HepG2 (cell line): ENCODE measurements around the gene GALNT9. TPM values are rescaled to one million over a fixed set of nuclear protein-coding genes. Genes with fewer than 3 reads are reported as not detected.

Experiments
- ATAC-seq: fragments of 200-7000 bp; cut with Tn5 transposase; 3 replicates; pipeline ENCODE4 v1.9.1; 2020; ENCODE audit warnings: mild to moderate bottlenecking, moderate library complexity
- BruUV-seq: library from RNA; stranded (reverse); fragments of 400-500 nt; replicated peaks from 2 replicates; lab custom pipeline; 2021; lab: Mats Ljungman, UMichigan
- CTCF ChIA-PET: fragments of 300-600 bp; formaldehyde crosslinking; extraction: SDS; loops from one replicate; lab custom pipeline; 2021; ENCODE audit warnings: low total read pairs, inconsistent platforms, low intra/inter-chr PET ratio; lab: Yijun Ruan, JAX
- POLR2A ChIA-PET: fragments of 350-600 bp; sonication (Branson Sonifier 250); formaldehyde crosslinking; loops from one replicate; lab custom pipeline; 2020; ENCODE audit warnings: antibody characterized with exemption, inconsistent platforms; lab: Yijun Ruan, JAX
- DNase-seq: peaks from one replicate; pipeline ENCODE4 v3.0.0-alpha.2; 2015; ENCODE audit warnings: low spot score
- FAIRE-seq: peaks from 3 replicates; lab custom pipeline; 2011; peaks lifted over from hg19 to GRCh38; lab: Jason Lieb, UNC
- H2AFZ ChIP-seq: one replicate; pipeline ENCODE4 v1.6.1; 2011; ENCODE audit warnings: low read length, inconsistent platforms
- H3K27ac ChIP-seq: fragments of 300-600 bp; 3 replicates; pipeline ENCODE4 v1.8.0; 2011; ENCODE audit warnings: mixed run types, mild to moderate bottlenecking, mixed read lengths, low read length, inconsistent platforms; ENCODE audit not compliant: insufficient read depth; ENCODE audit errors: extremely low read length
- H3K27me3 ChIP-seq, 2 experiments: fragments of 200-600 bp in 1 of 2; 2 replicates in 1 of 2; 3 replicates in 1 of 2; pipeline versions ENCODE4 v1.6.0 to v1.8.0; 2011; ENCODE audit warnings: low read length in 2 of 2, mild to moderate bottlenecking in 2 of 2, moderate library complexity in 2 of 2, inconsistent platforms in 1 of 2; ENCODE audit not compliant: insufficient read depth in 2 of 2, control insufficient read depth in 1 of 2
- H3K36me3 ChIP-seq, 2 experiments: fragments of 200-600 bp in 1 of 2; replicated peaks in 1 of 2; 2 replicates in 1 of 2; 3 replicates in 1 of 2; pipeline versions ENCODE4 v1.5.1 to v1.8.0; 2011; ENCODE audit warnings: low read length in 2 of 2, inconsistent platforms in 1 of 2; ENCODE audit not compliant: insufficient read depth in 2 of 2, control insufficient read depth in 1 of 2
- H3K4me1 ChIP-seq: 2 replicates; pipeline ENCODE4 v1.5.1; 2012; ENCODE audit warnings: low read length, inconsistent platforms; ENCODE audit not compliant: insufficient read depth
- H3K4me2 ChIP-seq: 2 replicates; pipeline ENCODE4 v1.6.0; 2011; ENCODE audit warnings: low read depth, low read length, inconsistent platforms
- H3K4me3 ChIP-seq, 3 experiments: fragments of 200-600 bp in 1 of 3; sonication (generic), shearing (Covaris generic) in 1 of 3; replicated peaks in 1 of 3; 2 replicates each; pipeline ENCODE4 v1.5.1; 2011 to 2016; ENCODE audit warnings: low read length in 3 of 3, inconsistent platforms in 2 of 3, low read depth in 2 of 3, mild to moderate bottlenecking in 2 of 3, control low read depth in 1 of 3, mixed read lengths in 1 of 3; ENCODE audit not compliant: insufficient read depth in 1 of 3
- H3K79me2 ChIP-seq: one replicate; pipeline ENCODE4 v1.6.1; 2011; ENCODE audit warnings: low read length, inconsistent platforms; ENCODE audit not compliant: insufficient read depth
- H3K9ac ChIP-seq: 2 replicates; pipeline ENCODE4 v1.6.0; 2011; ENCODE audit warnings: mild to moderate bottlenecking, low read depth, low read length, inconsistent platforms; ENCODE audit not compliant: insufficient read depth
- H3K9me3 ChIP-seq: 2 replicates; pipeline ENCODE4 v1.5.1; 2012; ENCODE audit warnings: mild to moderate bottlenecking, low read length
- H4K20me1 ChIP-seq: 2 replicates; pipeline ENCODE4 v1.6.0; 2011; ENCODE audit warnings: inconsistent platforms, mild to moderate bottlenecking, low read length, moderate library complexity; ENCODE audit not compliant: insufficient read depth
- HNRNPK ChIP-seq: fragments of 200-400 bp; formaldehyde crosslinking; IDR thresholded peaks from 2 replicates; pipeline ENCODE4 v1.6.1; 2018; ENCODE audit warnings: low read length, low read depth, moderate library complexity, mild to moderate bottlenecking; ENCODE audit not compliant: poor library complexity, severe bottlenecking
- NCOA5 ChIP-seq: sonication (generic); formaldehyde crosslinking; IDR thresholded peaks from 2 replicates; pipeline ENCODE4 v1.4.0; 2020; ENCODE audit warnings: missing genetic modification reagents
- NRL ChIP-seq: sonication (generic); formaldehyde crosslinking; IDR thresholded peaks from 2 replicates; pipeline ENCODE4 v1.5.0; 2020; ENCODE audit warnings: missing genetic modification reagents, mild to moderate bottlenecking, moderate library complexity, borderline replicate concordance
- SP5 ChIP-seq: IDR thresholded peaks from 2 replicates; pipeline ENCODE4 v1.6.1; 2016; ENCODE audit warnings: low read depth, borderline replicate concordance
- ZNF10 ChIP-seq: sonication (generic); formaldehyde crosslinking; IDR thresholded peaks from 2 replicates; pipeline ENCODE4 v1.4.0; 2020; ENCODE audit warnings: mild to moderate bottlenecking, low read depth, missing genetic modification reagents, borderline replicate concordance
- ZNF496 ChIP-seq: sonication (generic); formaldehyde crosslinking; IDR thresholded peaks from 2 replicates; pipeline ENCODE4 v1.8.1; 2023; ENCODE audit warnings: mild to moderate bottlenecking, moderate library complexity, missing genetic modification reagents; ENCODE audit not compliant: insufficient replicate concordance
- ZNF644 ChIP-seq: IDR thresholded peaks from 2 replicates; pipeline ENCODE4 v1.6.1; 2016; ENCODE audit warnings: low read depth
- ZNF768 ChIP-seq: sonication (generic); formaldehyde crosslinking; IDR thresholded peaks from 2 replicates; pipeline ENCODE4 v1.4.0; 2020; ENCODE audit warnings: missing genetic modification reagents
- ZNF878 ChIP-seq: sonication (generic); formaldehyde crosslinking; IDR thresholded peaks from 2 replicates; pipeline ENCODE4 v1.8.1; 2023; ENCODE audit warnings: mild to moderate bottlenecking, missing genetic modification reagents, moderate library complexity
- WGBS: methylation state at CpG from one replicate; pipeline ENCODE4 v1.1.6; 2017; ENCODE audit warnings: low lambda C conversion rate; 5-methylcytosine and 5-hydroxymethylcytosine counted together
- in situ Hi-C: cut with HindIII; loops from 2 replicates; pipeline ENCODE4 v1.10.0; 2017; ENCODE audit warnings: low pct_unique_long_range_greater_than_20kb; ENCODE audit not compliant: extremely low pct_ligation_motif_present
- intact Hi-C: fragments of 100-400 bp; cut with micrococcal nuclease; formaldehyde crosslinking; loops from one replicate; pipeline ENCODE4 v1.10.0; 2022; ENCODE audit not compliant: unreplicated experiment
- polyA plus RNA-seq, 8 experiments: library from polyadenylated mRNA; depleted of rRNA in 3 of 8; stranded (reverse) in 7 of 8; unstranded in 1 of 8; fragments of >200 nt; fragmentation: Illumina TruSeq in 4 of 8; extraction: Trizol in 4 of 8; gene quantifications; 2 replicates each; pipeline versions ENCODE4 v1.2.1 to v1.2.3, GENCODE V29; 2011 to 2016; ENCODE audit warnings: low read depth in 4 of 8, missing spikeins in 1 of 8, mixed read lengths in 1 of 8; ENCODE audit not compliant: insufficient read depth in 1 of 8
- total RNA-seq, 5 experiments: library from RNA; depleted of rRNA; stranded (reverse); fragments of >200 nt; fragmentation: Illumina TruSeq; extraction: Trizol; gene quantifications; 2 replicates each; pipeline ENCODE4 v1.2.3, GENCODE V29; 2016; ENCODE audit warnings: low read depth in 1 of 5
- TF ChIP-seq, protein P1 (sequence below): sonication (generic); formaldehyde crosslinking; IDR thresholded peaks from 2 replicates; pipeline ENCODE4 v1.8.0; 2022; ENCODE audit warnings: mild to moderate bottlenecking, missing genetic modification reagents
- TF ChIP-seq, protein P2 (sequence below), 2 experiments: sonication (generic) in 1 of 2; formaldehyde crosslinking in 1 of 2; IDR thresholded peaks; 2 replicates each; pipeline versions ENCODE4 v1.5.1 to v1.6.1; 2011 to 2020; ENCODE audit warnings: borderline replicate concordance in 1 of 2, low read depth in 1 of 2, low read length in 1 of 2, mild to moderate bottlenecking in 1 of 2, missing genetic modification reagents in 1 of 2, moderate library complexity in 1 of 2

The GALNT9 gene
- total and polyA plus RNA-seq, 2 of the 13 experiments (the other 11 are each of a cell fraction or from before 2014, with no cell fraction given), result 0.04 TPM; not detected in 1

DNA sequence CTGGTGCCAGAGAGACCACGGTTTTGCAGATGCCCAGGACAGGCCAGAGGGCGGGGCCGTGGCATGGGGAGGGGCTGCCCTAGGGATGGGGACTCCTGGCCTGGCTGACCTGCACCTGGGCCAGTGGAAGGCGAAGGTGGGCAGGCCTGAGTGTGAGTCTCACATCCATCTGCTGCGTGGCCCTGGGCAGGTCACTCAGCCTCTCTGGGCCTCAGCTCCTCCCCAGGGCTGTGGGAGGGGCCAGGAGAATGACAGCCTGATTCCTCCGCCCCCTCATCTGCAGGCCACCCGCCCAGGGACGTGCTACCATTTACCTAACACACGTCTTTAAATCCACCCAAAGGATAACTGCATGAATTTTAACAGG lies 90.9 kb downstream of the GALNT9 start:
- Histone ChIP-seq H3K27me3 (peaks cover 7 to 40% of the 10 kb centered on the region in 2 experiments), H2AFZ (no peak overlapping the region), H3K27ac (no peak overlapping the region), H3K4me2 (no peak overlapping the region), H4K20me1 (no peaks in the 10 kb centered on the region), H3K79me2 (no peaks in the 10 kb centered on the region), H3K36me3 (no peaks in the 10 kb centered on the region), H3K9me3 (no peaks in the 10 kb centered on the region), H3K9ac (no peak overlapping the region), H3K4me3 (no peak overlapping the region), H3K4me1 (no peaks in the 10 kb centered on the region)
- DNase-seq (no peak), FAIRE-seq (no peak), ATAC-seq (no peak)
- ChIA-PET CTCF (no interaction called here), POLR2A (no interaction called here)
- peak; percentile 98 for TF ChIP-seq ZNF768 (CRISPR knock-in tag)
- no peak for TF ChIP-seq NRL (CRISPR knock-in tag)
- intact Hi-C loops (no loop called here), in situ Hi-C loops (no loop called here)
- 18% methylated on average over 4 of the region's 9 CpGs for whole genome bisulfite sequencing
- BruUV-seq, result no TSS peak

DNA sequence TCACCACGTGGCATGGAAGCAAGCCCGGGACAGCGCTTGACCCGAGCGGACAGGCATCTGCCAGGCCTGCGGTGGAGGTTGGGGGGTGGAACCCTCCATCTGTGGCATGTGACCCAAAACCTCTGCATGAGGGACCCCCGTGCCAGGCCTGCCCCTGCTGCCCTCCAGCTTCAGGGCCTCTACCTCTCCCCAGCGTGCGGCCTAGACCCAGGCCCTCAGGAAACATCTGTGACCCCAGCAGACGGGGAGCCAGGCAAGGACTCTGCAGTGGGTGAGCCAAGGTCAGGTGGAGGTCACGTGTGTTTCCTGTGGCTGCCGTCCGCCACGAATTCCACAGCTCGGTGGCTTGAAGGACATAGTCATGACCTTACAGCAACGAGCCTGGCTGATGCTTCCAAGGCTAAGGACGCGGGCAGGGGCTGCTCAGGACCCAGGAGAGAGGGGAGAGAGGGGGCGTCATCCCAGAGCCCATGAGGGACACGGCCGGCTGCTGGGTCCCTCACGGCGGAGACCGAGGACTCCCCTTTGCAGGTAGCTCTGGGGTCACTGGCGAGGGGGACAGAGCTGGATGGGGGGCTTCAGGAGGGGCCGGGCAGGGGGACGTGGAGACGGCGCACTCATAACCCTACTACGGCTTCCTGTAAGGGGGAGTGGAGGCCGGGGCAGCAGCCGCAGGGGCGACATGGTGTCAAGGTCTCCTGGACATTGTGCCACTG lies 91.5 kb downstream of the GALNT9 start:
- H3K9ac ChIP-seq, result no peak overlapping the region
- no peak for FAIRE-seq
- TF ChIP-seq ZNF496 (CRISPR knock-in tag), result no peak
- no peak for TF ChIP-seq HNRNPK
- no peak for TF ChIP-seq NCOA5 (CRISPR knock-in tag)
- TF ChIP-seq, protein P1, sequence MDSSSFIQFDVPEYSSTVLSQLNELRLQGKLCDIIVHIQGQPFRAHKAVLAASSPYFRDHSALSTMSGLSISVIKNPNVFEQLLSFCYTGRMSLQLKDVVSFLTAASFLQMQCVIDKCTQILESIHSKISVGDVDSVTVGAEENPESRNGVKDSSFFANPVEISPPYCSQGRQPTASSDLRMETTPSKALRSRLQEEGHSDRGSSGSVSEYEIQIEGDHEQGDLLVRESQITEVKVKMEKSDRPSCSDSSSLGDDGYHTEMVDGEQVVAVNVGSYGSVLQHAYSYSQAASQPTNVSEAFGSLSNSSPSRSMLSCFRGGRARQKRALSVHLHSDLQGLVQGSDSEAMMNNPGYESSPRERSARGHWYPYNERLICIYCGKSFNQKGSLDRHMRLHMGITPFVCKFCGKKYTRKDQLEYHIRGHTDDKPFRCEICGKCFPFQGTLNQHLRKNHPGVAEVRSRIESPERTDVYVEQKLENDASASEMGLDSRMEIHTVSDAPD (CRISPR knock-in tag), result no peak
- no peak for TF ChIP-seq SP5
- TF ChIP-seq ZNF644 (CRISPR knock-in tag), result no peak
- no peak for TF ChIP-seq ZNF878 (CRISPR knock-in tag)
- TF ChIP-seq ZNF10 (CRISPR knock-in tag), result no peak
- TF ChIP-seq, protein P2, sequence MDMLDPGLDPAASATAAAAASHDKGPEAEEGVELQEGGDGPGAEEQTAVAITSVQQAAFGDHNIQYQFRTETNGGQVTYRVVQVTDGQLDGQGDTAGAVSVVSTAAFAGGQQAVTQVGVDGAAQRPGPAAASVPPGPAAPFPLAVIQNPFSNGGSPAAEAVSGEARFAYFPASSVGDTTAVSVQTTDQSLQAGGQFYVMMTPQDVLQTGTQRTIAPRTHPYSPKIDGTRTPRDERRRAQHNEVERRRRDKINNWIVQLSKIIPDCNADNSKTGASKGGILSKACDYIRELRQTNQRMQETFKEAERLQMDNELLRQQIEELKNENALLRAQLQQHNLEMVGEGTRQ (IDR thresholded peaks at IDR 0.05; ENCODE audit: low read depth, low read length), result 0 out of 2 replicates have a peak, but pooled peaks have one; percentile 4
- TF ChIP-seq, protein P2 (CRISPR knock-in tag; IDR thresholded peaks at IDR 0.05; ENCODE audit: borderline replicate concordance), result no peak
- intact Hi-C loops, result no loop called here
- DNase-seq, result no peak
- peaks cover 7 to 40% of the 10 kb centered on the region in 2 experiments for H3K27me3 ChIP-seq
- H2AFZ ChIP-seq, result no peak overlapping the region
- ATAC-seq, result peak; percentile 43
- H3K36me3 ChIP-seq, result no peaks in the 10 kb centered on the region
- in situ Hi-C loops, result no loop called here
- no peaks in the 10 kb centered on the region for H3K4me1 ChIP-seq
- no peak overlapping the region for H3K4me2 ChIP-seq
- no peaks in the 10 kb centered on the region for H3K79me2 ChIP-seq
- no peaks in the 10 kb centered on the region for H3K9me3 ChIP-seq
- 17% methylated on average over 8 of the region's 33 CpGs for WGBS
- ChIA-PET CTCF (no interaction called here), POLR2A (no interaction called here)
- no TSS peak for BruUV-seq
- H3K4me3 ChIP-seq, result no peak overlapping the region
- H4K20me1 ChIP-seq, result no peaks in the 10 kb centered on the region
- H3K27ac ChIP-seq, result no peak overlapping the region
